ENCODE measurements around the gene COL6A1.
"Not testable (repeated sequence)": the region's sequence is repeated elsewhere in the genome, so short reads cannot be mapped to it uniquely, and the experiment has no call there.

The COL6A1 gene

DNA sequence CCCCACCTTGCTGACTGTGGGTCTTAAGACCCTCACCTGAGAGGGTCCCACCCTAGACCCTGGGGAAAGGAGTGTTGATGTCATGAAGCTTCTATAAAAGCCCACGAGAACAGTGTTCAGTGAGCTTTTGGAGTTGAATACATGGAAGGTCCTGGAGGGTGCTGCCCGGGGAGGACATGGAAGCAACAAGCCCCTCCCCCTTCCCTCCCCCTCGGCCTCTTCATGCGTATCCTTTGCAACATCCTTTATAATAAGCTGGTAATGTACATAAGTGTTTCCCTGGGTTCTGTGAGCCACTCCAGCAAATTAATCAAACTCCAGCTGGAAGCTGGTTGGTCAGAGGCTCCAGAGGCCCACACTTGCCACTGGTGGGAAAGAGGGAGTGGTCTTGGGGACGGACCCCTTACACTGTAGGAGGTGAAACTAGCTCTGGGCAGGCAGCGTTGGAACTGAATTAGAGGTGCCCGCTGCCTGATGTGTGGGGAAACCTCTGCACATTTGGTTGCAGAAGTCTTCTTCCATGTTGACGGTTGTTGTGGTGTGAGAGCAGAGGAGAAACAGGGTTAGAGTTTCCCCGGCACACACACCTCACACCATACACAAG, 14.7 kb upstream of the COL6A1 start:
- no peak for DNase-seq

GRCh38 chr21:45969921-45970673, 11.5 kb upstream of the COL6A1 start:
- DNase-seq: no peak

DNA sequence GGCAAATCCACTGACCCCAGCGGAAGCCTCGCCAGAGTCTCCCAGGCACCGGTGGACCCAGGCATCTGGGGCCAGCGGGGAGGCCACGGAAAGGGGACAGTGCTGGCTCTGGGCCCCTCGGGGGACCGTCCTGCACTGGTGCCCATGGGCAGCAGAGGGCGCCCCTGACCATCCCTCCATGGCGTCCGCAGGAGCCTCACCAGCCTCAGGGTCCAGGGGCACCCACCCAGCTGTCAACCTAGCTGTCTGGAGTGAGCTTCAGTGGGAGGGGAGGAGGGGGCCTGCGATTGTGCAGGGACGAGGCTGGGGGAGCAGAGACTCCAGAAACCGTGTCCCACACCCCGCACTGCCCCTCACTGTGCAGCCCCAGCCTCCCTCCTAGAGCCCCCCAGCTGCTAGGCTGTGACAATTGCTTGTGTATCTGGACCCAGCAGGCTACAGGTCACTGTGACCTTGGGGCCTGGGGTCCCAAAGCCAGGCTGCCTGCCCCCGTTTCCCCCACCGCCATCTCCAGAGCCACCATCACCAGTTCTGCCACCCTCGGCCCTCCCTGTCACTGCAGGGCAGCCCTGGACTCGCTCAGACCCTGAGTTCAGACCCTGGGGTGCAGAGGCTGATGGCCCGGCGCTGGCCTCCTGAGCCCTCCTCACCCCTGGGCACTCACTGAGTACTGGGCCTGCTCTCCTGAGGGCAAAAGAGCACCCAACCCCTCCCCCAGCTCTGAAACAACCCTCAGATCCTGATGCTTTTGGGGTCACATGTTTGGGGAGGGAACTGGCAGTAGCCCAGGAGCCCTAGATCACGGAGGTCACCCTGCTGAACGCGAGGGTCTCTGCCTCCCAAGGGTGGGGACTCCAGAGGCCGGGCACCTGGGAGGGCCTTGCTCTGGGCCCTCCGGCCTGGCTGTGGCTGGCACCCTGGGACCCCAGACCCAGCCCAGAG, 10.6 kb upstream of the COL6A1 start:
- DNase-seq: no peak

- DNase-seq: no peak
These were observed 9.8 kb upstream of the COL6A1 start for GRCh38 chr21:45971616-45972352.

- DNase-seq: no peak
These were observed 9.2 kb upstream of the COL6A1 start for GRCh38 chr21:45972353-45972715.

GRCh38 chr21:45972716-45973474, 8.7 kb upstream of the COL6A1 start:
- DNase-seq: no peak

DNA sequence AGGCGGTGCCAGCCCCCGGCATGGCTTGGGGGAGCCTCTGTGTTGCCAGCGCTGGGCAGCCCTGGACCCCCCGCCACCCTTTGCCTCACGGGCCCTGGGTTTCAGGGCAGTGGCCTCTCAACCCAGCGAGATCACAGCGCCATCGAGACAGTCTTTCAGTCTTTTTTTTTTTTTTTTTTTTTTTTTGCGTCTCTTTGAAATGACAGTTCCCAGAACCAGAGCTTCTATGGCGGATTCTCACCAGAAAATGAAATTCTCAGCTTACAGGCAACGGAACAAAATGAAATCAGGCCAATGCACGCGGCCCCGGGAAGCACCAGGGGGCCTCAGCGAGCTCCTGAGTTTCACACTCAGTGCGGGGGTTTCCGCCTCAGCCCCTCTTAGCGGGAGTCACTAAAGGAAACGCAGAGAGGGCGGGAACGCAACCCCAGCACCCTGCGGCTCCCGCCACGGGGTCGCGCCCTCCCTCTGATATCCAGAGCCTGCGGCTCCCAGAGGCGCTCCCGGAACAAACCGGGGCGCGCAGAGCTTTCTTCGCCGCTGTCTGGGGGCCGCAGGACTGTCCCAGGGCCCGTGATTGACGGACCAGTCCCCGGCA, 8.0 kb upstream of the COL6A1 start:
- no peak for DNase-seq

- DNase-seq: no peak
These were observed 7.2 kb upstream of the COL6A1 start for GRCh38 chr21:45974073-45975019.

DNA sequence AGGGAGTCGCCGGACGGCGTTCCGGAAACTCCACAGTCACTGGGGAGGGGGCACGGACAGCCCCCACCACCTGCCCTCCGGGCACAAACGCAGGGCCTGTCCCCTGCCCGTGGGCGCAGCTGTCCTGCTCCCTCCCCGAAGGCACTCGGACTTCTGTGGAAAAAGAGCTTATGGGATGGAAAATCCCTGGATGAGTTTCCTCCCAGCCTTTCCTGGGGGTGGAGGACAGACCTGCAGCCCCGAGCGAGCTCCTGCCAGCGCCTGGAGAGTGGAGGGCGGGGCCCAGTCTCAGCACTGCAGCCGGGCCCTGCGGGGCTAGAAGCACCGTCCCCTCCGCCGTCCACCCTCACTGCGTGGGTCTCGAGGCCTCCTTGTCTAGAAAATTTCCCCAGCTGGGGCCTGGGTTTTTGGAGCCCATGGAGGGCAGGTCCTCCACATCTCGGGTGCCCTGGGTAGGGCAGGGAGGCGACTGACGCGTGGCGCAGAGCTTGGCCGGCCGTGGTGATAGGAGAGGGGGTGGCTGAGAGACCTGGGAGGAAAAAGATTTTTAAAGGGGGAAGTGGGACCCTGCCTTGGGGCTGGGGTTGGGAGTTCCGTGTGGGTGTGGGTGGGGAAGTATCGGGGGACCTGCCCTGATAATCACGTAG, 6.4 kb upstream of the COL6A1 start:
- DNase-seq: no peak

GRCh38 chr21:45975667-45976409, 5.7 kb upstream of the COL6A1 start:
- not testable (repeated sequence) for DNase-seq

GRCh38 chr21:45976701-45977311, 4.8 kb upstream of the COL6A1 start:
- no peak for DNase-seq

- DNase-seq: no peak
These were observed 4.2 kb upstream of the COL6A1 start for GRCh38 chr21:45977396-45977795.

DNA sequence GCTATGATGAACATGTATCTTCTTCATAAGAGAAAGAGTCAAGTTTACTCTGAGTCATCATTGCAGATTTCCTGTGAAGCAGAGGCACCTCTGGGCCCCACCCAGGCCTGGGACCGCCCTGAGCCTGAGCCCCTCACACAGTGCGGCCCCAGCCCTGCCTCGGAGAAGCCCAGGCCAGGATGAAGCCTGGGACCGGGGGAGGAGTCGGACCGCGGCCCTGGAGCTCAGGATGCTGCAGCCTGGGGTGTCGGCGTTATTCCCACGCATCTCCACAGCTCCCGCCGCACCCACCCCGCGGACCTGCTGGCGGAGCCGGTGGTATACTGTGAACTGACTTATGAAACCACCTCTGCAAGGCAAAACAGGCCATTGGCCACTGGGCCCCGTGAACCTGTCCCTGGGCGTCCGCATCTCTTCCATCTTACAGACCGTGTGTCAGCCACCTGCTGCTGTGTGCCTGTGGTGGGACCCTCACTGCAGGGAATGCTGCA, 2.4 kb upstream of the COL6A1 start:
- no peak for DNase-seq

DNA sequence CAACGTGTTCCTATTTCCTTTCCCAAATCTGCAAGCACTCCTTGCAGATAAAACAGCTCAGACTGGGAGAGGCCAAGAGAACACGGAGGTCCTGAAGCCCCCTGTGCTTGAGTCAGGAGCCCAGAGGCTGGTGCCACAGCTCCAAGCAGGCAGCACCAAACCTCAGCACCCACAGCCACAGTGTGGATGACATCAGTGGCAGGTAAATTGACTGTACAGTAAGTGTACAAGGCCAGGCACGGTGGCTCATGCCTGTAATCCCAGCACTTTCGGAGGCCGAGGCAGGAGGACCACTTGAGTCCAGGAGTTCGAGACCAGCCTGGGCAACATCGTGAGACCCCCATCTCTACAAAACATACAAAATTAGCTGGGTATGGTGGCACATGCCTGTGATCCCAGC, 1.9 kb upstream of the COL6A1 start:
- no peak for DNase-seq

GRCh38 chr21:45980271-45980670, 1.3 kb upstream of the COL6A1 start:
- DNase-seq: no peak

- DNase-seq: no peak
These were observed 873 bp upstream of the COL6A1 start for GRCh38 chr21:45980697-45981096.

DNA sequence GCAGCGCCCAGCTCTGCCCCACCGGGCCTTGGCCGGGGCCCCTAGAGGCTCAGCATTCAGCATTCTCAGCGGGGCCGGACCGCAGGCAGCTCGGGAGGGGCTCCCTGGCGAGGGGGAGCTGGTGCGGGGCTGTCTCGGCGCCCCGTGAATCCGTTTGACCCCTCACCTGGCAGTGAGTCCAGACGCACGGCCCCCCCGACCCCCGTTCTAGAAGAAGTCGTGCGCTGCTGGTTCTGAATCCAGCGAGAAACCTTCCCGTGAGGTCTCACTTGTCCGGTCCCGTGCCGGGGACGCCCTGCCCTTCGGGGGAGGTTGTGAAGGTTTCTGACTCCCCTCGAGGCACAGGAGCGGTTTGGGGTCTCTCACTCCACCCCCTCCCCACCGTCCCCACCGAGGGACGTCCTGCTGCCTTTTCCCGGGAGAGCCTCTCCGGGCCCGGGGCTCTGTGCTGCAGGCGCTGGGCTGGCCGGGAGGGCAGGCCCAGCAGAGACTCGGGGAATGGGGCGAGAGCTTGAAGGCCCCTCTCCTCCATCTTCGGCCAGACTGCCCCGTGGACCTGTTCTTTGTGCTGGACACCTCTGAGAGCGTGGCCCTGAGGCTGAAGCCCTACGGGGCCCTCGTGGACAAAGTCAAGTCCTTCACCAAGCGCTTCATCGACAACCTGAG, 655 bp downstream of the COL6A1 start:
- DNase-seq: no peak

Measured in NCI-H510A (cell line).